Liver (tissue), 9 donors: Measurements from ENCODE around the gene ADPGK. TPM values are rescaled to one million over a fixed set of nuclear protein-coding genes. Genes with fewer than 3 reads are reported as not detected.
A peak's percentile ranks its signal among the peaks of the same experiment; 100 is the strongest.

Source experiments
- DNase-seq: peaks from one replicate; pipeline ENCODE4 v3.0.0-alpha.2; 2017; ENCODE audit warnings: low spot score
- H3K27ac ChIP-seq, 2 donors: one replicate each; pipeline ENCODE4 v1.7.0; 2013; ENCODE audit warnings: inconsistent platforms in 2 of 2, low read length in 2 of 2, control low read depth in 1 of 2, low read depth in 1 of 2, mild to moderate bottlenecking in 1 of 2
- H3K27me3 ChIP-seq, 4 donors: one replicate each; pipeline versions ENCODE4 v1.6.1 to v1.7.0; 2013; ENCODE audit warnings: low read length in 3 of 4, inconsistent platforms in 1 of 4, mild to moderate bottlenecking in 1 of 4, moderate library complexity in 1 of 4; ENCODE audit not compliant: control insufficient read depth in 4 of 4, insufficient read depth in 4 of 4
- H3K36me3 ChIP-seq, 4 donors: one replicate each; pipeline versions ENCODE4 v1.6.1 to v1.7.0; 2013; ENCODE audit warnings: low read length in 3 of 4, mild to moderate bottlenecking in 3 of 4, low read depth in 1 of 4, moderate library complexity in 1 of 4; ENCODE audit not compliant: control insufficient read depth in 4 of 4, insufficient read depth in 3 of 4
- H3K4me1 ChIP-seq, 4 donors: one replicate each; pipeline versions ENCODE4 v1.6.1 to v1.7.0; 2013; ENCODE audit warnings: low read length in 3 of 4, mild to moderate bottlenecking in 3 of 4, moderate library complexity in 1 of 4; ENCODE audit not compliant: control insufficient read depth in 4 of 4, insufficient read depth in 4 of 4
- H3K4me3 ChIP-seq, 3 donors: one replicate each; pipeline versions ENCODE4 v1.6.1 to v1.7.0; 2013; ENCODE audit warnings: low read length in 3 of 3, control low read depth in 1 of 3, low read depth in 1 of 3, mild to moderate bottlenecking in 1 of 3
- H3K9ac ChIP-seq, 2 donors: one replicate each; pipeline ENCODE4 v1.7.0; 2013; ENCODE audit warnings: low read length in 2 of 2, mild to moderate bottlenecking in 2 of 2, moderate library complexity in 2 of 2, control low read depth in 1 of 2, low read depth in 1 of 2
- H3K9me3 ChIP-seq, 4 donors: one replicate each; pipeline versions ENCODE4 v1.6.1 to v1.7.0; 2013; ENCODE audit warnings: low read length in 3 of 4; ENCODE audit not compliant: control insufficient read depth in 4 of 4
- CTCF ChIP-seq: fragments of 150-350 bp; IDR thresholded peaks from 2 replicates; pipeline ENCODE4 v1.5.1; 2017; ENCODE audit warnings: improper control_type of control experiment, low read depth, low read length; ENCODE audit not compliant: missing input control
- EGR1 ChIP-seq, 2 donors: IDR thresholded peaks; 2 replicates each; pipeline ENCODE4 v1.6.1; 2016 to 2018; ENCODE audit warnings: antibody characterized with exemption in 2 of 2, low read depth in 2 of 2
- FOXA1 ChIP-seq: IDR thresholded peaks from 2 replicates; pipeline ENCODE4 v1.6.1; 2016; ENCODE audit warnings: antibody characterized with exemption
- FOXA2 ChIP-seq: IDR thresholded peaks from 2 replicates; pipeline ENCODE4 v1.6.1; 2016; ENCODE audit warnings: antibody characterized with exemption
- GABPA ChIP-seq, 2 donors: IDR thresholded peaks in 1 of 2; conservative IDR thresholded peaks in 1 of 2; 2 replicates each; pipeline ENCODE4 v1.6.1; 2016; ENCODE audit warnings: antibody characterized with exemption in 2 of 2, mild to moderate bottlenecking in 1 of 2, moderate library complexity in 1 of 2
- HNF4A ChIP-seq, 2 donors: conservative IDR thresholded peaks; 2 replicates each; pipeline ENCODE4 v1.6.1; 2016; ENCODE audit warnings: antibody characterized with exemption in 2 of 2, mild to moderate bottlenecking in 2 of 2
- HNF4G ChIP-seq: IDR thresholded peaks from 2 replicates; pipeline ENCODE4 v1.6.1; 2016; ENCODE audit warnings: antibody characterized with exemption
- MAX ChIP-seq: IDR thresholded peaks from 2 replicates; pipeline ENCODE4 v1.6.1; 2016; ENCODE audit warnings: antibody characterized with exemption
- NR2F2 ChIP-seq: IDR thresholded peaks from 2 replicates; pipeline ENCODE4 v1.6.1; 2016; ENCODE audit warnings: antibody characterized with exemption
- RAD21 ChIP-seq, 2 donors: IDR thresholded peaks; 2 replicates each; pipeline ENCODE4 v1.6.1; 2016; ENCODE audit warnings: antibody characterized with exemption in 2 of 2, mild to moderate bottlenecking in 2 of 2
- REST ChIP-seq: IDR thresholded peaks from 2 replicates; pipeline ENCODE4 v1.6.1; 2016; ENCODE audit warnings: antibody characterized with exemption, mild to moderate bottlenecking
- RXRA ChIP-seq, 2 donors: IDR thresholded peaks; 2 replicates each; pipeline ENCODE4 v1.6.1; 2017 to 2018; ENCODE audit warnings: antibody characterized with exemption in 2 of 2, mild to moderate bottlenecking in 1 of 2
- SP1 ChIP-seq: IDR thresholded peaks from 2 replicates; pipeline ENCODE4 v1.6.1; 2018; ENCODE audit warnings: antibody characterized with exemption, mild to moderate bottlenecking
- YY1 ChIP-seq: IDR thresholded peaks from 2 replicates; pipeline ENCODE4 v1.6.1; 2016; ENCODE audit warnings: antibody characterized with exemption, mild to moderate bottlenecking
- WGBS: extraction: QIAGEN DNeasy Blood & Tissue Kit; methylation state at CpG from one replicate; pipeline ENCODE4 v1.1.7; 2013; 5-methylcytosine and 5-hydroxymethylcytosine counted together
- polyA plus RNA-seq, 2 donors: library from polyadenylated mRNA; stranded (reverse) in 1 of 2; unstranded in 1 of 2; fragments of 200-250 nt in 1 of 2; fragments of >200 nt in 1 of 2; fragmentation: Nextera tagmentation in 1 of 2; extraction: Ambion mirVana in 1 of 2; gene quantifications; one replicate each; pipeline versions ENCODE4 v1.2.1 to v1.2.3, GENCODE V29; 2013 to 2015
- total RNA-seq, 2 donors: library from RNA; depleted of rRNA; stranded (reverse); fragments of >200 nt; gene quantifications; one replicate each; pipeline ENCODE4 v1.2.3, GENCODE V29; 2014
- TF ChIP-seq, protein P1 (sequence below): IDR thresholded peaks from 2 replicates; pipeline ENCODE4 v1.6.1; 2016; ENCODE audit warnings: antibody characterized with exemption
- TF ChIP-seq, protein P2 (sequence below): IDR thresholded peaks from 2 replicates; pipeline ENCODE4 v1.6.1; 2016; ENCODE audit warnings: antibody characterized with exemption
- donor health status: healthy.
- donor health status: healthy.
- donor health status: healthy.
- donor health status: healthy.
- donor health status: healthy.

Gene ADPGK
- total and polyA plus RNA-seq, 4 donors: 12.2 to 35.5 (median 20.0) TPM

- no peaks in the 10 kb centered on the region for H3K9me3 ChIP-seq
- H3K27me3 ChIP-seq: no peaks in the 10 kb centered on the region
- H3K27ac ChIP-seq: no peak overlapping the region
- TF ChIP-seq SP1: no peak
- TF ChIP-seq, protein P1, sequence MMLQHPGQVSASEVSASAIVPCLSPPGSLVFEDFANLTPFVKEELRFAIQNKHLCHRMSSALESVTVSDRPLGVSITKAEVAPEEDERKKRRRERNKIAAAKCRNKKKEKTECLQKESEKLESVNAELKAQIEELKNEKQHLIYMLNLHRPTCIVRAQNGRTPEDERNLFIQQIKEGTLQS: no peak
- no peak for TF ChIP-seq NR2F2
- TF ChIP-seq MAX: no peak
- no peak for TF ChIP-seq RXRA (IDR thresholded peaks at IDR 0.05)
- no peaks in the 10 kb centered on the region for H3K36me3 ChIP-seq
- H3K4me1 ChIP-seq: peaks cover 4 to 32% (median 25%) of the 10 kb centered on the region in 4 donors
- 83% methylated on average over 4 of the region's 4 CpGs for WGBS
- no peak overlapping the region for H3K9ac ChIP-seq
- DNase-seq: no peak
- H3K4me3 ChIP-seq: no peak overlapping the region
These were observed 1.9 kb upstream of the ADPGK start for GRCh38 chr15:72785432-72785831.

GRCh38 chr15:72784456-72784876 lies 908 bp upstream of the ADPGK start:
- peak; percentile 60 for TF ChIP-seq HNF4G
- TF ChIP-seq RXRA (IDR thresholded peaks at IDR 0.05): peak in 1 of 2 donors; percentile 34
- no peak for TF ChIP-seq GABPA (IDR thresholded peaks at IDR 0.05 in 1 of 2, conservative IDR thresholded peaks at IDR 0.05 in 1 of 2)
- TF ChIP-seq, protein P1: no peak
- TF ChIP-seq YY1: no peak
- no peak for TF ChIP-seq FOXA1
- no peak for TF ChIP-seq RAD21 (IDR thresholded peaks at IDR 0.05)
- TF ChIP-seq, protein P2, sequence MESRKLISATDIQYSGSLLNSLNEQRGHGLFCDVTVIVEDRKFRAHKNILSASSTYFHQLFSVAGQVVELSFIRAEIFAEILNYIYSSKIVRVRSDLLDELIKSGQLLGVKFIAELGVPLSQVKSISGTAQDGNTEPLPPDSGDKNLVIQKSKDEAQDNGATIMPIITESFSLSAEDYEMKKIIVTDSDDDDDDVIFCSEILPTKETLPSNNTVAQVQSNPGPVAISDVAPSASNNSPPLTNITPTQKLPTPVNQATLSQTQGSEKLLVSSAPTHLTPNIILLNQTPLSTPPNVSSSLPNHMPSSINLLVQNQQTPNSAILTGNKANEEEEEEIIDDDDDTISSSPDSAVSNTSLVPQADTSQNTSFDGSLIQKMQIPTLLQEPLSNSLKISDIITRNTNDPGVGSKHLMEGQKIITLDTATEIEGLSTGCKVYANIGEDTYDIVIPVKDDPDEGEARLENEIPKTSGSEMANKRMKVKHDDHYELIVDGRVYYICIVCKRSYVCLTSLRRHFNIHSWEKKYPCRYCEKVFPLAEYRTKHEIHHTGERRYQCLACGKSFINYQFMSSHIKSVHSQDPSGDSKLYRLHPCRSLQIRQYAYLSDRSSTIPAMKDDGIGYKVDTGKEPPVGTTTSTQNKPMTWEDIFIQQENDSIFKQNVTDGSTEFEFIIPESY: no peak
- TF ChIP-seq NR2F2: peak; percentile 75
- no peak for TF ChIP-seq MAX
- peak; percentile 64 to 87 for TF ChIP-seq HNF4A (conservative IDR thresholded peaks at IDR 0.05)
- TF ChIP-seq EGR1 (IDR thresholded peaks at IDR 0.05; ENCODE audit: low read depth in 2 of 2): no peak
- TF ChIP-seq REST: no peak
- peak; percentile 54 for TF ChIP-seq SP1
- no peak for TF ChIP-seq CTCF
- TF ChIP-seq FOXA2: no peak
- peaks cover 4 to 32% (median 25%) of the 10 kb centered on the region in 4 donors for H3K4me1 ChIP-seq

More at GRCh38 chr15:72784456-72784876, 908 bp upstream of the ADPGK start:
- WGBS: 31% methylated on average over 7 of the region's 7 CpGs
- DNase-seq: no peak
- Histone ChIP-seq H3K27ac (peak overlapping the region; percentile 90 to 98), H3K9me3 (no peaks in the 10 kb centered on the region), H3K9ac (peak overlapping the region; percentile 94 to 98), H3K4me3 (peak overlapping the region; percentile 97 to 98 (median 98)), H3K36me3 (no peaks in the 10 kb centered on the region), H3K27me3 (no peaks in the 10 kb centered on the region)
